Effector memory CD4-positive, alpha-beta T cell (primary cell): ENCODE data around the gene AOPEP.

Experiments used
- DNase-seq, 3 donors: peaks; one replicate each; pipeline ENCODE4 v3.0.0-alpha.2; 2020
- H3K27ac ChIP-seq: 2 replicates; pipeline ENCODE4 v1.7.0; 2013; ENCODE audit warnings: mild to moderate bottlenecking, low read length, moderate library complexity; ENCODE audit not compliant: insufficient read depth, poor library complexity, severe bottlenecking
- H3K27me3 ChIP-seq: replicated peaks from 2 replicates; pipeline ENCODE4 v1.7.0; 2013; ENCODE audit warnings: mild to moderate bottlenecking, low read length; ENCODE audit not compliant: insufficient read depth, control insufficient read depth, poor library complexity, severe bottlenecking
- H3K36me3 ChIP-seq: 2 replicates; pipeline ENCODE4 v1.7.0; 2013; ENCODE audit warnings: mild to moderate bottlenecking, low read length, moderate library complexity; ENCODE audit not compliant: control insufficient read depth, insufficient read depth
- H3K4me1 ChIP-seq: 2 replicates; pipeline ENCODE4 v1.7.0; 2013; ENCODE audit warnings: low read length, mild to moderate bottlenecking; ENCODE audit not compliant: control insufficient read depth, insufficient read depth, poor library complexity, severe bottlenecking
- H3K4me3 ChIP-seq: 2 replicates; pipeline ENCODE4 v1.7.0; 2013; ENCODE audit warnings: low read length, low read depth, mild to moderate bottlenecking; ENCODE audit not compliant: insufficient read depth, poor library complexity, severe bottlenecking
- H3K9me3 ChIP-seq: 2 replicates; pipeline ENCODE4 v1.7.0; 2013; ENCODE audit warnings: mild to moderate bottlenecking, low read length, moderate library complexity; ENCODE audit not compliant: control insufficient read depth

The AOPEP gene

GRCh38 chr9:95093586-95093985 lies 367.1 kb downstream of the AOPEP start:
- Histone ChIP-seq H3K36me3 (no peaks in the 10 kb centered on the region), H3K9me3 (no peaks in the 10 kb centered on the region), H3K27me3 (no peaks in the 10 kb centered on the region), H3K27ac (no peak overlapping the region), H3K4me1 (peaks cover 3% of the 10 kb centered on the region), H3K4me3 (no peak overlapping the region)
- no peak for DNase-seq

- Histone ChIP-seq H3K36me3 (no peaks in the 10 kb centered on the region), H3K9me3 (no peaks in the 10 kb centered on the region), H3K27me3 (no peaks in the 10 kb centered on the region), H3K27ac (no peak overlapping the region), H3K4me3 (no peak overlapping the region), H3K4me1 (peaks cover 3% of the 10 kb centered on the region)
- DNase-seq = no peak
These were observed 367.5 kb downstream of the AOPEP start for GRCh38 chr9:95094002-95094401.

- Histone ChIP-seq H3K27me3 (no peaks in the 10 kb centered on the region), H3K27ac (no peak overlapping the region), H3K9me3 (no peaks in the 10 kb centered on the region), H3K4me1 (peaks cover 3% of the 10 kb centered on the region), H3K4me3 (no peak overlapping the region), H3K36me3 (no peaks in the 10 kb centered on the region)
- no peak for DNase-seq
These were observed 369.3 kb downstream of the AOPEP start for GRCh38 chr9:95095641-95096355.

- H3K4me1 ChIP-seq = peaks cover 3% of the 10 kb centered on the region
- H3K27ac ChIP-seq = no peak overlapping the region
- H3K27me3 ChIP-seq = no peaks in the 10 kb centered on the region
- H3K9me3 ChIP-seq = no peaks in the 10 kb centered on the region
- no peaks in the 10 kb centered on the region for H3K36me3 ChIP-seq
- H3K4me3 ChIP-seq = no peak overlapping the region
- DNase-seq = no peak
These were observed 369.9 kb downstream of the AOPEP start for GRCh38 chr9:95096381-95096780.

- DNase-seq = no peak
- Histone ChIP-seq H3K4me1 (peaks cover 3% of the 10 kb centered on the region), H3K9me3 (no peaks in the 10 kb centered on the region), H3K27me3 (no peaks in the 10 kb centered on the region), H3K36me3 (no peaks in the 10 kb centered on the region), H3K4me3 (no peak overlapping the region), H3K27ac (no peak overlapping the region)
These were observed 370.3 kb downstream of the AOPEP start for GRCh38 chr9:95096807-95097206.

- peaks cover under 1% of the 10 kb centered on the region for H3K4me1 ChIP-seq
- H3K27ac ChIP-seq = no peak overlapping the region
- no peaks in the 10 kb centered on the region for H3K36me3 ChIP-seq
- H3K9me3 ChIP-seq = no peaks in the 10 kb centered on the region
- H3K27me3 ChIP-seq = no peaks in the 10 kb centered on the region
- no peak overlapping the region for H3K4me3 ChIP-seq
- no peak for DNase-seq
These were observed 370.8 kb downstream of the AOPEP start for GRCh38 chr9:95097279-95097678.

- no peak for DNase-seq
- no peak overlapping the region for H3K4me3 ChIP-seq
- no peaks in the 10 kb centered on the region for H3K4me1 ChIP-seq
- H3K27me3 ChIP-seq = no peaks in the 10 kb centered on the region
- H3K9me3 ChIP-seq = no peaks in the 10 kb centered on the region
- no peaks in the 10 kb centered on the region for H3K36me3 ChIP-seq
- H3K27ac ChIP-seq = no peak overlapping the region
These were observed 372.0 kb downstream of the AOPEP start for GRCh38 chr9:95098391-95098921.

GRCh38 chr9:95099321-95100070 lies 373.0 kb downstream of the AOPEP start:
- Histone ChIP-seq H3K27me3 (no peaks in the 10 kb centered on the region), H3K4me1 (no peaks in the 10 kb centered on the region), H3K27ac (no peak overlapping the region), H3K4me3 (no peak overlapping the region), H3K9me3 (no peaks in the 10 kb centered on the region), H3K36me3 (no peaks in the 10 kb centered on the region)
- DNase-seq = no peak

GRCh38 chr9:95100071-95100627 lies 373.6 kb downstream of the AOPEP start:
- H3K9me3 ChIP-seq = no peaks in the 10 kb centered on the region
- no peak for DNase-seq
- no peaks in the 10 kb centered on the region for H3K27me3 ChIP-seq
- no peak overlapping the region for H3K27ac ChIP-seq
- no peaks in the 10 kb centered on the region for H3K4me1 ChIP-seq
- H3K4me3 ChIP-seq = no peak overlapping the region
- no peaks in the 10 kb centered on the region for H3K36me3 ChIP-seq

GRCh38 chr9:95101326-95101725 lies 374.8 kb downstream of the AOPEP start:
- Histone ChIP-seq H3K27me3 (no peaks in the 10 kb centered on the region), H3K27ac (no peak overlapping the region), H3K36me3 (no peaks in the 10 kb centered on the region), H3K4me3 (no peak overlapping the region), H3K9me3 (no peaks in the 10 kb centered on the region), H3K4me1 (no peaks in the 10 kb centered on the region)
- no peak for DNase-seq
